Prostate gland (tissue), 2 donors: ENCODE data around the gene OR51B4.

Source experiments
- CTCF ChIP-seq, 4 experiments: fragments of 200-600 bp in 2 of 4; fragments of 450-650 bp in 2 of 4; sonication (generic) in 2 of 4; IDR thresholded peaks; 1 replicate in 3 of 4; 2 replicates in 1 of 4; pipeline ENCODE4 v1.5.1; 2016 to 2019; ENCODE audit warnings: antibody characterized with exemption in 4 of 4, mild to moderate bottlenecking in 2 of 4, moderate library complexity in 2 of 4
- POLR2A ChIP-seq: fragments of 450-650 bp; IDR thresholded peaks from one replicate; pipeline ENCODE4 v1.6.1; 2016; ENCODE audit warnings: antibody characterized with exemption, mild to moderate bottlenecking
- POLR2AphosphoS5 ChIP-seq: sonication (generic); formaldehyde crosslinking; IDR thresholded peaks from one replicate; pipeline ENCODE4 v1.6.1; 2017; ENCODE audit warnings: antibody characterized with exemption

GRCh38 chr11:5267033-5267563 lies 34.6 kb downstream of the OR51B4 start:
- no peak for TF ChIP-seq CTCF (IDR thresholded peaks at IDR 0.05)
- no peak for TF ChIP-seq POLR2AphosphoS5
- TF ChIP-seq POLR2A = no peak
